ENCODE measurements around the gene MDFIC. TPM values are rescaled to one million over a fixed set of nuclear protein-coding genes. Genes with fewer than 3 reads are reported as not detected.

The MDFIC gene
- total RNA-seq, 1 donor from 2014 or later, result 24.8 TPM

GRCh38 chr7:115009139-115009538, 87.2 kb downstream of the MDFIC start:
- TF ChIP-seq CTCF (conservative IDR thresholded peaks at IDR 0.05; ENCODE audit: low read depth, low read length), result no peak
- DNase-seq (ENCODE audit: low read depth), result no peak
- no peak overlapping the region for H3K4me3 ChIP-seq (ENCODE audit: low read depth, low read length)

GRCh38 chr7:115009736-115010440, 88.0 kb downstream of the MDFIC start:
- TF ChIP-seq CTCF (conservative IDR thresholded peaks at IDR 0.05; ENCODE audit: low read depth, low read length), result no peak
- DNase-seq (ENCODE audit: low read depth), result no peak
- H3K4me3 ChIP-seq (ENCODE audit: low read depth, low read length), result no peak overlapping the region

- no peak overlapping the region for H3K4me3 ChIP-seq (ENCODE audit: low read depth, low read length)
- no peak for TF ChIP-seq CTCF (conservative IDR thresholded peaks at IDR 0.05; ENCODE audit: low read depth, low read length)
- DNase-seq (ENCODE audit: low read depth), result no peak
Measured at GRCh38 chr7:115010441-115010820, 88.5 kb downstream of the MDFIC start.

GRCh38 chr7:115013886-115014285, 92.0 kb downstream of the MDFIC start:
- DNase-seq (ENCODE audit: low read depth), result no peak
- no peak for TF ChIP-seq CTCF (conservative IDR thresholded peaks at IDR 0.05; ENCODE audit: low read depth, low read length)
- no peak overlapping the region for H3K4me3 ChIP-seq (ENCODE audit: low read depth, low read length)

- H3K4me3 ChIP-seq (ENCODE audit: low read depth, low read length), result no peak overlapping the region
- TF ChIP-seq CTCF (conservative IDR thresholded peaks at IDR 0.05; ENCODE audit: low read depth, low read length), result no peak
- no peak for DNase-seq (ENCODE audit: low read depth)
Measured at GRCh38 chr7:115014794-115015193, 92.9 kb downstream of the MDFIC start.

- DNase-seq (ENCODE audit: low read depth), result peak; percentile 7
- H3K4me3 ChIP-seq (ENCODE audit: low read depth, low read length), result no peak overlapping the region
- TF ChIP-seq CTCF (conservative IDR thresholded peaks at IDR 0.05; ENCODE audit: low read depth, low read length), result no peak
Measured at GRCh38 chr7:115015619-115016018, 93.7 kb downstream of the MDFIC start.
